Cortex of kidney (tissue), 1 donor: ENCODE results near the gene STK25.
"Not testable (repeated sequence)": the region's sequence is repeated elsewhere in the genome, so short reads cannot be mapped to it uniquely, and the experiment has no call there.

ENCODE experiments used
- DNase-seq: peaks from one replicate; lab custom pipeline; 2025; lab: John Stamatoyannopoulos, UW

The STK25 gene

GRCh38 chr2:241463276-241464135, 44.9 kb downstream of the STK25 start:
- DNase-seq = no peak

- no peak for DNase-seq
Observed at GRCh38 chr2:241461693-241462677, 46.4 kb downstream of the STK25 start.

DNA sequence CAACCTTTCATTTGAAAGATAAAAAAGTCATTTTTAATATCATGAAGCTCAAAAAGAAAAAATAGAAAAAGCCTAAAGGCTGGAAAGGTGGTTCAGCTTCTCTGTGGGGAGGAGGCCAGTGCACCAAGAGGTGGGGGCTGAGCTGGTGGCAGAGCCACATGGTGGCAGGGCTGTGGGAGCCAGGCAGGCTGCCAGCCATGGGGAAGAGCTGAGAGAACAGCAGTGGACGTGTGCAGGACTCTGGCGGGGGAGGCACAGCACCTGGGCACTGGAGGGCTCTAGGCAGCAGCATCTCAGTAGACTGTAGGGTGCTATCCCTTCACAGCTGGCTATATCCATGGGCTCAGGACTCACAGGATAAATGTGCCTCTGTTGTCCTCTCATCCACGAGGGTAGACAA, 47.8 kb downstream of the STK25 start:
- DNase-seq = no peak

- no peak for DNase-seq
Observed at GRCh38 chr2:241459520-241459919, 48.9 kb downstream of the STK25 start.

DNA sequence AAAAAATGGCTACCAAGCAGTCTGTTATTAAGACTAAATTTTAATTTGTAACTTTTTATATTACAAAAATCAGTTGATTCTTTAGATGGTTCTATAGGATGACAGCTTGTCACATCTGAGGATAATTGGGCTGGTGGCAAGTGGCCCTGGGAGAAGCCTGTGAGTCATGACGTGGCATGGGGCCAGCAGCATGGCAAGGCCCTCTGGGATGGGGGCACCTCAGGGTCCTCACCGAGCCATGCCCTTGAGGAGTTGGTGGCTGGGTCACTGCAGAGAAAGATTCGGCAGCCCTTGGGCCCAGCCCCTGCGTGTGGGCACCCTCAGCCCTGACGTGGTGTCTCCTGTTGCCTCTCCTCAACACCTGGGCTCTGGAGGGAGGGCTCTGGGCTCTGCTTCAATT, 49.7 kb downstream of the STK25 start:
- DNase-seq = no peak

- no peak for DNase-seq
Observed at GRCh38 chr2:241456546-241456945, 51.8 kb downstream of the STK25 start.

- DNase-seq = no peak
Observed at GRCh38 chr2:241454837-241455485, 53.4 kb downstream of the STK25 start.

DNA sequence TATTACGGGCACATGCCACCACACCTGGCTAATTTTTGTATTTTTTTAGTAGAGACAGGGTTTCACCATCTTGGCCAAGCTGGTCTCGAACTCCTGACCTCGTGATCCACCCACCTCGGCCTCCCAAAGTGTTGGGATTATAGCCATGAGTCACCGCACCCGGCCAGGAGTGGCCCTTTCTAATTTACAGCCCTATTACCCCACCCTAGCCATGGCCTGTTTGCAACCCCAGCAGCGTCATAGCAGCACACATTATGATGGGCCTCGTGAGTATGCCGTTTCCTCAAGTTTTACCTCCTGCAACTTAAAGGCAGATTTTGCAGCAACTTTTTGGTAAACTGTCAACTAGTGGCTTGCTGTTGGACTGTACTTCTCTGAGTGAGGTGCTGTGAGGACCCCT, 54.5 kb downstream of the STK25 start:
- DNase-seq = not testable (repeated sequence)

GRCh38 chr2:241451840-241452506, 56.4 kb downstream of the STK25 start:
- no peak for DNase-seq

DNA sequence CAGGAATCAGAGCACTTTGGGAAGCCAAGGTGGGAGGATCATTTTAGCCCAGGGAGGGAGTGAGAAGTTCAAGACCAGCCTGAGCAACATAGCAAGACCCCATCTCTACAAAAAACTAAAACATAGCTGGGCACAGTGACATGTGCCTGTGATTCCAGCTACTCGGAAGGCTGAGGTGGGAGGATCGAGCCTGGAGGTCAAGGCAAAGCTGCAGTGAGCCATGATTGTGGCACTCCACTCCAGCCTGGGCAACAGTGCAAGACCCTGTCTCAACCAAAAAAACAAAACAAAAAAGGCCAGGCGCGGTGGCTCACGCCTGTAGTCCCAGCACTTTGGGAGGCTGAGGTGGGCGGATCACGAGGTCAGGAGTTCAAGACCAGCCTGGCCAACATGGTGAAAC, 58.3 kb downstream of the STK25 start:
- DNase-seq = not testable (repeated sequence)

DNA sequence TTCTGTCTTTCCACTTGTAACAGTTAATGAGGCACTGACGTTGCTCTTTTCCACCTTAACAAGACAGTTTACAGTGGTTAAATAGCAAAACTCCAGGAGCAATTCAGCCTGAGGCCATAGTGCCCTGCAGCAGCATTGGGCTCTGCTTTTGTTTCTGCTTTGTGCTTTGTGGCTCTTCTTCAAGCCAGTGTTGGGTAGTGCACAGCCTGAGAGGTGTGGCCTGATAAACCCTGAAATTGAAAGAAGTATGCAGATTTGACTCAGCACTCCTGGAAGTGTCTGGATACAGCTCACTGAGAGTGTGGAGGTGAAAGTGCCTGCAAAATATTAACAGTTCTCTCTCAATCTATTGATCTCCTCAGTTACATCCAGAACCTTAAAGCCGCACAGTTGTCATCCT, 63.0 kb downstream of the STK25 start:
- no peak for DNase-seq

- DNase-seq = no peak
Observed at GRCh38 chr2:241443486-241444223, 64.7 kb downstream of the STK25 start.
